ENCODE data around the gene BRD8.

- no peak for TF ChIP-seq POLR2AphosphoS5 (IDR thresholded peaks at IDR 0.05)
- TF ChIP-seq POLR2A (IDR thresholded peaks at IDR 0.05) = no peak
Measured at GRCh38 chr5:138091685-138092084, 86.7 kb downstream of the BRD8 start.

Measured in upper lobe of left lung (tissue), 4 donors.